GM20000 (cell line): ENCODE data around the gene XPOT.
A peak's percentile ranks its signal among the peaks of the same experiment; 100 is the strongest.

ENCODE experiments used
- DNase-seq: peaks from one replicate; pipeline ENCODE4 v3.0.0; 2012; ENCODE audit warnings: low spot score
- CTCF ChIP-seq: IDR thresholded peaks from 2 replicates; pipeline ENCODE4 v1.5.1; 2012; ENCODE audit warnings: mild to moderate bottlenecking, control low read depth; ENCODE audit errors: extremely low read depth, missing control alignments

The XPOT gene

GRCh38 chr12:64389154-64389553 is 15.0 kb upstream of the XPOT start:
- no peak for DNase-seq
- TF ChIP-seq CTCF: no peak

GRCh38 chr12:64390275-64390851 is 13.8 kb upstream of the XPOT start, which contains the start of gene C12orf56:
Gene C12orf56 (minus strand): TSS chr12:64390758. CDS start chr12:64390565, 193 bp downstream.
- peak; percentile 35 for DNase-seq
- TF ChIP-seq CTCF: no peak

GRCh38 chr12:64392221-64392620 is 12.0 kb upstream of the XPOT start:
- peak; percentile 6 for TF ChIP-seq CTCF
- DNase-seq: peak; percentile 72

GRCh38 chr12:64395739-64396138 is 8.5 kb upstream of the XPOT start:
- DNase-seq: no peak
- TF ChIP-seq CTCF: no peak

- no peak for TF ChIP-seq CTCF
- DNase-seq: no peak
These were observed 4.2 kb upstream of the XPOT start for GRCh38 chr12:64400041-64400440.

GRCh38 chr12:64402181-64402580 is 2.0 kb upstream of the XPOT start:
- DNase-seq: no peak
- no peak for TF ChIP-seq CTCF

GRCh38 chr12:64404470-64405256 is 471 bp downstream of the XPOT start:
- no peak for TF ChIP-seq CTCF
- DNase-seq: peak; percentile 64
